Measurements from ENCODE around the gene NHLH2.

The NHLH2 gene

DNA sequence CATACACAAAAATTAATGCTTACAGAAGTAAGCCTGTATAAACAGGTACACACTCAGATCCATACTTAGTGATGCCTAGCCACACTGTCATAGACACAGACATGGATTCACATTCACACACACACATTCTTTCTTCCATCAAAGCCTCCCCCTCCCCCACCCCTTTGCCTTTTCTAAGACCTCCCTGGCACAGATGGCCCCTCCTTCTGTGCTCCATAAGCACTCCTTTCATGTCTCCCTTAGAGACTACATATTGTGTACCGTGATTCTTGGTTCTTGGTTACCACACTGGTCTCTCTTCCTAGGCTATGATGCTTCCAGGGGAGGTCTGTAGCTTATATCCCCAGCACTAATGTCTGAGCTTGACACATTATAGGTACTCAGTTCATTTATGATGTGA is 2.0 kb upstream of the NHLH2 start:
- TF ChIP-seq FOXM1 (IDR thresholded peaks at IDR 0.05; ENCODE audit: borderline replicate concordance, low read depth) (no peak), RAD21 (IDR thresholded peaks at IDR 0.05; ENCODE audit: low read depth) (no peak), EP300 (IDR thresholded peaks at IDR 0.05; ENCODE audit: borderline replicate concordance) (no peak), TEAD4 (IDR thresholded peaks at IDR 0.05) (no peak), CEBPB (IDR thresholded peaks at IDR 0.05) (no peak), ZBTB7A (IDR thresholded peaks at IDR 0.05; ENCODE audit: low read depth) (no peak), TAF1 (IDR thresholded peaks at IDR 0.05; ENCODE audit: low read depth) (no peak), MAX (IDR thresholded peaks at IDR 0.05) (no peak), NFIC (IDR thresholded peaks at IDR 0.05) (no peak), TCF12 (IDR thresholded peaks at IDR 0.05; ENCODE audit: low read depth) (no peak)
- TF ChIP-seq, protein P1, sequence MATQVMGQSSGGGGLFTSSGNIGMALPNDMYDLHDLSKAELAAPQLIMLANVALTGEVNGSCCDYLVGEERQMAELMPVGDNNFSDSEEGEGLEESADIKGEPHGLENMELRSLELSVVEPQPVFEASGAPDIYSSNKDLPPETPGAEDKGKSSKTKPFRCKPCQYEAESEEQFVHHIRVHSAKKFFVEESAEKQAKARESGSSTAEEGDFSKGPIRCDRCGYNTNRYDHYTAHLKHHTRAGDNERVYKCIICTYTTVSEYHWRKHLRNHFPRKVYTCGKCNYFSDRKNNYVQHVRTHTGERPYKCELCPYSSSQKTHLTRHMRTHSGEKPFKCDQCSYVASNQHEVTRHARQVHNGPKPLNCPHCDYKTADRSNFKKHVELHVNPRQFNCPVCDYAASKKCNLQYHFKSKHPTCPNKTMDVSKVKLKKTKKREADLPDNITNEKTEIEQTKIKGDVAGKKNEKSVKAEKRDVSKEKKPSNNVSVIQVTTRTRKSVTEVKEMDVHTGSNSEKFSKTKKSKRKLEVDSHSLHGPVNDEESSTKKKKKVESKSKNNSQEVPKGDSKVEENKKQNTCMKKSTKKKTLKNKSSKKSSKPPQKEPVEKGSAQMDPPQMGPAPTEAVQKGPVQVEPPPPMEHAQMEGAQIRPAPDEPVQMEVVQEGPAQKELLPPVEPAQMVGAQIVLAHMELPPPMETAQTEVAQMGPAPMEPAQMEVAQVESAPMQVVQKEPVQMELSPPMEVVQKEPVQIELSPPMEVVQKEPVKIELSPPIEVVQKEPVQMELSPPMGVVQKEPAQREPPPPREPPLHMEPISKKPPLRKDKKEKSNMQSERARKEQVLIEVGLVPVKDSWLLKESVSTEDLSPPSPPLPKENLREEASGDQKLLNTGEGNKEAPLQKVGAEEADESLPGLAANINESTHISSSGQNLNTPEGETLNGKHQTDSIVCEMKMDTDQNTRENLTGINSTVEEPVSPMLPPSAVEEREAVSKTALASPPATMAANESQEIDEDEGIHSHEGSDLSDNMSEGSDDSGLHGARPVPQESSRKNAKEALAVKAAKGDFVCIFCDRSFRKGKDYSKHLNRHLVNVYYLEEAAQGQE (IDR thresholded peaks at IDR 0.05; ENCODE audit: low read depth), result no peak
- TF ChIP-seq, protein P2, sequence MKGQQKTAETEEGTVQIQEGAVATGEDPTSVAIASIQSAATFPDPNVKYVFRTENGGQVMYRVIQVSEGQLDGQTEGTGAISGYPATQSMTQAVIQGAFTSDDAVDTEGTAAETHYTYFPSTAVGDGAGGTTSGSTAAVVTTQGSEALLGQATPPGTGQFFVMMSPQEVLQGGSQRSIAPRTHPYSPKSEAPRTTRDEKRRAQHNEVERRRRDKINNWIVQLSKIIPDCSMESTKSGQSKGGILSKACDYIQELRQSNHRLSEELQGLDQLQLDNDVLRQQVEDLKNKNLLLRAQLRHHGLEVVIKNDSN (IDR thresholded peaks at IDR 0.05), result no peak

DNA sequence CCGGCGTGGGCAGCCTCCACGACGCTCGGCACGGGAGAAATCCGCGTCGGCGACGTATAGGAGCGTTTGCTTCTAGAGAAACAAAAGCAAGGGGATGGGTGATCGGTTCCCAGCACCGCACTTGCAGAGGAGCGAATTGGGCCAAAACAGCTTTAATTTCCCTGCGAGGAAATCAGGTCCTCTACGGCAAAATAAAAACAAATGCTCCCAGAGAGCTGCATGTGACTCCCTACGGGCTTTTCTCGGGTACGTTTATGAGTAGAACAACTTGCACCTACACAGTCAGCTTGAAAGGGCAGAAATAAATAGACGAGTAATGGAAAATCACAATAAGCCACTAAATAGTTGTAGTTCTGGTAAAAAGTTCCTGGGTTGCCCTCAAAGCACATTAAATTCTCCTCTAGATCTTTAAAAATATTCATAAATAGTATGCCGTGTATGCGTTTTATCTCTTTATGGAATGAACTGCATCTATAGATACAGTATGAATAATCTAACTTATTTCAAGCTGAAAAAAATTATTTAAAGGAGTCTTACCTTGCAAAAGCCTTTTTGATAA is 1.2 kb downstream of the NHLH2 start:
- TF ChIP-seq EP300 (IDR thresholded peaks at IDR 0.05; ENCODE audit: borderline replicate concordance) (no peak), MAX (IDR thresholded peaks at IDR 0.05) (no peak), TAF1 (IDR thresholded peaks at IDR 0.05; ENCODE audit: low read depth) (no peak), TEAD4 (IDR thresholded peaks at IDR 0.05) (no peak), FOXM1 (IDR thresholded peaks at IDR 0.05; ENCODE audit: borderline replicate concordance, low read depth) (no peak), YY1 (IDR thresholded peaks at IDR 0.05; ENCODE audit: low read depth) (no peak), EGR1 (IDR thresholded peaks at IDR 0.05) (no peak), TCF12 (IDR thresholded peaks at IDR 0.05; ENCODE audit: low read depth) (no peak), NFIC (IDR thresholded peaks at IDR 0.05) (no peak), CREB1 (IDR thresholded peaks at IDR 0.05; ENCODE audit: low read depth) (no peak), CEBPB (IDR thresholded peaks at IDR 0.05) (no peak)
- TF ChIP-seq, protein P1 (IDR thresholded peaks at IDR 0.05; ENCODE audit: low read depth), result no peak
- TF ChIP-seq, protein P2 (IDR thresholded peaks at IDR 0.05), result no peak

- TF ChIP-seq RAD21 (IDR thresholded peaks at IDR 0.05; ENCODE audit: low read depth) (no peak), TCF12 (IDR thresholded peaks at IDR 0.05; ENCODE audit: low read depth) (peak; percentile 17; the same call in 1 of the 2 replicates), YY1 (IDR thresholded peaks at IDR 0.05; ENCODE audit: low read depth) (no peak), CEBPB (IDR thresholded peaks at IDR 0.05) (no peak)
Measured at GRCh38 chr1:115839029-115839678, 1.8 kb downstream of the NHLH2 start.

DNA sequence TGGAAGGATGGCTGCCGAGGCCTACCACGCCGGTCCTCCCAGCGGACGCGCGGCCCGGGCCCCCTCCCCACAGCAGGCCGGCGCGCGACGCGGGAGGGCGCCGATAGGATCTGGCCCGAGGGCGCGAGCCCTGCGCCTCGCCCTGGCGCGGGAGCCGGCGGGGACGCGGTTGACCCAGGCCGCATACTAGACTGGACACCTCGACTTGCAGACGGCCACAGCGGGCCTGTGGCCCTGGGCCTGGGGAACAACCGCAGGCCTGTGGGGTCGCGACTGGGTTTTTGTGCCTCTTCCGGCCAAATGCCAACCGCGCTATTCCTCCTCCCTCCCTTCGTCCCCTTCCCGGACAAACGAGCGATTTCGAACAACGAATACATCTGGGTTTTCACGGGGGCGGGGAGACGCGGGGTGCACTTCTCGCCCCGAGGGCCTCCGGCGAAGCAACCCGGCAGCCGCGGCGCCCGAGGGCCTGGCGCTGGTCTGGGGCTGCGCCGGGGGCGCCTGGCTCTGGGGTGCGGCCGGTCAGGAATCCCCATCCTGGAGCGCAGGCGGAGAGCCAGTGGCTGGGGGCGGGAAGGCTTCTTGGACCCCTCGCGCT is 2.4 kb downstream of the NHLH2 start:
- no peak for TF ChIP-seq YY1 (IDR thresholded peaks at IDR 0.05; ENCODE audit: low read depth)
- peak; percentile 5; the same call in 1 of the 2 replicates for TF ChIP-seq MAX (IDR thresholded peaks at IDR 0.05)

GRCh38 chr1:115837740-115838421 is 3.0 kb downstream of the NHLH2 start:
- TF ChIP-seq CREB1 (IDR thresholded peaks at IDR 0.05; ENCODE audit: low read depth), result no peak
- TF ChIP-seq TCF12 (IDR thresholded peaks at IDR 0.05; ENCODE audit: low read depth), result no peak

DNA sequence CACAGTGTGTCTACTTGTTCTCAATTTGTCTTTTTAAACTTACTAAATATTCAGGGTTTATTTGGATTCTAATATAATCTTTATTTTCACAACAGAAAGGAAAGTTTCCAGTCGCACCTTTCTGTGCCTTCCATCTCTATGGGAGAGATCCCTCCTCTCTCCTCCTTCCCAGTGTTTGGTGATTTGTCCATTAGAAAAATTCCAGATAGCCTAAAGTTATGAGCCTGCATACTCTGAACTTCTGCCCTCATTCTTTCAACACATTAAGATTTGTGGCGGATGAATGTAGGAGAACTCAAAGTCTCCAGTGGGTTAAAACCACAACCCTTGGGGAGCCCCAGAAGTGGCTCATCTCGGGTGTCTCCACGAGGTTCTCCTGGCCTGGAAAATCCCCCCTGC is 3.6 kb downstream of the NHLH2 start:
- TF ChIP-seq TEAD4 (IDR thresholded peaks at IDR 0.05), result no peak
- TF ChIP-seq TAF1 (IDR thresholded peaks at IDR 0.05; ENCODE audit: low read depth), result no peak
- no peak for TF ChIP-seq EP300 (IDR thresholded peaks at IDR 0.05; ENCODE audit: borderline replicate concordance)
- TF ChIP-seq NFIC (IDR thresholded peaks at IDR 0.05), result no peak
- TF ChIP-seq MAX (IDR thresholded peaks at IDR 0.05), result no peak
- TF ChIP-seq, protein P1 (IDR thresholded peaks at IDR 0.05; ENCODE audit: low read depth), result no peak
- no peak for TF ChIP-seq FOXM1 (IDR thresholded peaks at IDR 0.05; ENCODE audit: borderline replicate concordance, low read depth)
- TF ChIP-seq CREB1 (IDR thresholded peaks at IDR 0.05; ENCODE audit: low read depth), result no peak
